ENCODE measurements around the gene NRGN.

Gene NRGN

GRCh38 chr11:124796312-124796711, 56.6 kb downstream of the NRGN start:
- no peak for DNase-seq
